ENCODE measurements around the gene TLR4.

Gene TLR4

DNA sequence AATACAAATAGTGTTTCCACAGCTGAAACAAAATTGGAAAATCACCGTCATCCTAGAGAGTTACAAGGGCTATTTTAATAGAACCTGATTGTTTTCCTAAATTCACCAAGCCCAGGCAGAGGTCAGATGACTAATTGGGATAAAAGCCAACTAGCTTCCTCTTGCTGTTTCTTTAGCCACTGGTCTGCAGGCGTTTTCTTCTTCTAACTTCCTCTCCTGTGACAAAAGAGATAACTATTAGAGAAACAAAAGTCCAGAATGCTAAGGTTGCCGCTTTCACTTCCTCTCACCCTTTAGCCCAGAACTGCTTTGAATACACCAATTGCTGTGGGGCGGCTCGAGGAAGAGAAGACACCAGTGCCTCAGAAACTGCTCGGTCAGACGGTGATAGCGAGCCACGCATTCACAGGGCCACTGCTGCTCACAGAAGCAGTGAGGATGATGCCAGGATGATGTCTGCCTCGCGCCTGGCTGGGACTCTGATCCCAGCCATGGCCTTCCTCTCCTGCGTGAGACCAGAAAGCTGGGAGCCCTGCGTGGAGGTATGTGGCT is at the start of gene TLR4:
Gene TLR4, plus strand, starts transcription at position 380 of the 552 bp plus-strand sequence. Its CDS starts 70 bp downstream, at position 450.
- no peak for DNase-seq

DNA sequence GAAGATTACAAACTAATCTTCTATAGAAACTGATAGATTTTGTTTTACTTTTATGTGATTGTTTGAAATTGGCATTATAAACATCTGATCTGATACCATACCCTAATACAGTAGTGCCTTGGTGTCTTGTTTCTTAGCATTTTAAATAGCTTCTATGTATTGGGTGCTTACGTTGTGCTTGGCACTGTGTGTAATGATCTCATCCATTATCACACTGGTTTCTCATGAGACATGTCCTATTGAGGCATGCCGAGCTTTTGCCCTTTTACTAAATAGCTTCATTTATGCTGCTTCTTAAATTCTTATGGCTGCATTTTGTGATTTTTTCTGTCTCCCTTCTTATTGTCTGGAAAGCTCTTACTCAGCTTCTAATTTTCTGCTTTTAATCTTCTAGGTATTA is 48.2 kb upstream of the TLR4 start:
- no peak for DNase-seq

DNA sequence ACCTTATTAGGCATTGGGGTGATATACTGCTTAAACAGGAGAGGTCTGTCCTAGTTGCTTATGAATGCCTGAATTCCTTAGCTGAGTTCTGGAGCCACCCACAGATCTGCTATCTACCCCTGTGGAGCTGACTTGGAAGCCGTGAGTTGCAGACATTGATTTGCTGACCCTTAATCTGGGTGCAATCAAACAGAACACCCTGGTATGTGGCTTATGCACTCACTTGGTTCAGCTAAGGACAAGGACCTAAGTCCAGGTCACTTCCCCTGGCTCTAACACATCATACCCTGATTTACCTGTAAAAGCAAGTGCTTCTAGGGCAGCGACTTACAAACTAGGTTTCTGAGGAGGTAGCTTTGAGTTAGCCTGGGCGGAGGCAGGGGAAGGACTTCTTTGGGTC is 41.6 kb upstream of the TLR4 start:
- DNase-seq, result no peak

DNA sequence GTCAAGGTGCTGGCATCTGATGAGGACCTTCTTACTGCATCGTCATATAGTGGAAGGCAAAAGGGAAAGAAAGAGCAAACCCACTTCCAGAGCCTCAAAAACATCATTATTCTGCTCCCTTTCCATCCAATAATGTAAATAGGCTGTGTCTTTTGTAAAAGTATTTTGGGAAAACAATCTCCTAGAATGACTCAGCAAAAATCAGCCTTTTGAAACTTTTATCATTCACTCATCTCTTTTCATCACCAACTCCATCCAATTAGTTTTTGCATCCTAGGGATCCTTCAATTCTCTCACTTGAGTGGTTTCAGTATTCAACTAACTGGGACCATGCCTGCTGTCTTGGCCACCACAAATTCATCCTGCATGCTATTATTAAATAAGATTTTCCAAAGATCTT is 39.8 kb upstream of the TLR4 start:
- no peak for DNase-seq

DNA sequence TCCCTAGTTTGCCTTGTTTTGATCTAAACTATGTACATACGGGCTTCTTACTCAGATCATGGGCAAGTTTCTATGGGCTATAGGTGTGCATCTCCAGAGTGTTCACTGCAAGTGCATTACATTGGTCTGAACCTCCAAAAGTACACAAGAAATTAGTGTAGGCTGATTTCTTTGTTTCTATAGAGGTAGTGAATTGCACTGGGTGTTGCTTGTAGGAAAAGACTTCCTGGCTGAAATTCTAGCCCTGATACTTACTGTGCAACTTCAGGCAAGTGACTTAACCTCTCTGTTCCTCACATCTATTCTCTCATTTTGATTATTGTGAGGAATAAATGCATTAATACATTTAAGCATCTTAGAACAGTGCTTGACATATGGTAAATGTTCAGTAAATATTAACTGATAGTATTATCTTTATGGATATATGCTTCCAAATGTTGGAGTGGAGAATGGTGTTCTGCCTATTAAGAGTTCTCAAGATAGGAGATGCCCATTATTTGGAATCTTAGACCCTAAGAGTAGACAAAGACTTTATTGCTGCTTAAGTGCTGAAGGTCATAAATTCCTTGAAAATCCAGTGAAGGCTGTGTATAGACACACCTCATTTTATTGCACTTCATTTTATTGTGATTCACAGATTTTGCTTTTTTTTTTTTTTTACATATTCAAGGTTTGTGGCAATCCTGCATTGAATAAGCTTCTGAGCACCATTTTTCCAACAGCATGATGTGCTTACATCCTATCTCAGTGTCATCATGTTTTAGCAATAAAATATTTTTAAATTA is 38.4 kb upstream of the TLR4 start:
- DNase-seq, result no peak

DNA sequence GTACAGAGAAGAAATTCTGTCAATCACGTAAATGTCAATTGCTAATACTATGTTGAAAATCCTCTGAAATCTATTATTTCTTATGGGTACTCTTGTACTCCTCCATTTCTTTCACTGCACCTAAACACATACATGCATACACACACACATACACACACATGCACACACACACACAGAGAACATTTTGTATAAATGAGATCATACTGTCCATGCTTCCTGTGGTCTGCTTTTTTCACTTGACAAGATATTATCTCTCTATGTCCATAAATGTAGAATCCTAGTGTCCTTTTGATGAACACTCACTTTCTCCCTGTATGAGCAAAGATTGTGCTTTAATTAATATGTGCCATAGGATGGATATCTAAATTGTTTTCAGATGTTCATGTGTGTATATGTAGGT is 32.7 kb upstream of the TLR4 start:
- DNase-seq, result no peak

DNA sequence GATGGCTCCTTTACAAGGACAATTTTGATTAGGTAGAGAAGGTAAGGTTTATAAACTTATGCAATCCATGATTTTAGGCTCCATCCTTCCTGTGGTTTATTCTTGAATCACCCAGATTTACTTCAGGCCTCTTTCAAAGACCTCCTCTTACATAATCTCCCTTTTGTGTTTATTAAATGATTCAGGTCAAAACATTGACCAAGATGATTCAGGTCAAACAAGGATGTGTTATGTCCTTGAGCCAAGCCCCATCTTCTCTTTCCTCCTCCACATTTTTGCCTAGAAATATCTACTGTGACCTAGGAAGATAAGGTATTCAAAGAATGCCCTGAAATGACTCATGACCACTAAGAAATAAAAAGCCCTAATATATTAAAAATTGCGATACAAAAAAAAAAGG is 31.8 kb upstream of the TLR4 start:
- DNase-seq, result no peak

DNA sequence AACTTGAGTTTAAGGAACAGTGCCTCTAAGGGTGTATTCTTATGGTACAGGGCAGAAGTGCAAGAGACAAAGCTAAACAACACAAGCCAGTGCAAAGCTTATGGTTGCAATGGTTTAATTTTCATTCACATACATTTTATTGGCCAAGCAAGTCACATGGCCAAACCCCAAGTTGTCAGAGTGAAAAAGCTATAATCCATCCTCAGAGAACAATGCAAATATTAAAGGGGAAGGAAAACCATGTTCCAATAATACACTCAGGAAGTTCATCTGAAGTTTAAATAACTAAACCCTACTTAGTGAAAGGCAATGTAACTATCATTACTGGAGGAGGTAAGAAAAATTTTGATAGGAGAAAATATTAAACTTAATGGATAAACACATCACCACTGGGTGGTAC is 26.6 kb upstream of the TLR4 start:
- no peak for DNase-seq

DNA sequence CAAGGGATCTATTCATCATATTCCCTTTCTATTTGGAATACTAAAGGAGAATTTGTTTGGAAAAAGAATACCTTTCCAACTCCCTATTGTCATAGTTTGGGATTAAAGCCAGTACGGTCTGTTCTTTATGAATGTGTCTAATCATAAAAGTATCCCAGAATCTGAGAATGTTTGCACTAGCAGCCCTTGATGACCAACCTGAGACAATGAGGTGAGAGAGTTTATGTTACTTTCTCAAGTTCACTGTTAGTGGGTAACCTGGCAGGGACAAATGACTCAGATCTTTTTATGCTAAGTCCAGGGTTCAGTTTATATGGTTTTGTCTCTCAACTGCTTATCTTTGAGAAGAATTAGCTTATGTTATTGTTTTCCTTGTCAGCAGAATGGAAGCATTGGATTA is 25.3 kb upstream of the TLR4 start:
- no peak for DNase-seq

DNA sequence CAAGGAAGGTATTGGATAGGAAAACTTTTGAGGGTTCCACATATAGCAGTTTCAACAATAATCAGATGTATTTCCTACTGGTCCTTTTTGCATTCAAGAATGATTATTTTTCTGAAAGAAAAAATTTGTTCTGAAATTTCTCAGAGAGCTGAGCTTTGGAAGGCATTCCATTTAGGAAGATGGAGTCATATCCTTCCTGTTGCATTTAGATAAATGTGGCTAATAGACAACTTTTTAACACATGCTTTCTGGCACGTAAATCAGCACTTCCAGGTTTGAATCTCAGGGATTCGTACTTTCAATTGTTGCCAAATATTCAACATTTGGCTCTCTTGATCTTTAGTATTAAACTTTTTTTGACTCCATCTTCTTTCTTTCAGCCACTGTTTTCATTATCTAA is 24.8 kb upstream of the TLR4 start:
- DNase-seq, result no peak

DNA sequence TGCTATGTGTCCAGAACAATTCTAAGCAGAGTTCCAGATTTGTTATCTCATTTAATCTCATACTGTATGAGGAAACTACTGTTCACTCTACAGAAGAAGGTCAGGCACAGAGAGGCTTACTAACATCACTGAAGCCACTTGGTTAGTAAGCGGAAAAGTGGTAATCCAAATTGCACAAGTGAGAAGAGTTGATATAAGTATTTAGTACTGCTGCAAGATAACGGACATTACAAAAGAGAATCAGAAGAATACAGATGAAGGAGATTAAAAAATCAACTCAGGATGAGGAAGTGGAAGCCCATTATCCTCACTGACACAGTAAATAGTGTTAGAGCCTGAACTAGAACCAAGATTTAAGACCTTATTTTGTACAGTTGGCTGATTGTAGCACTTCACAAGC is 22.3 kb upstream of the TLR4 start:
- DNase-seq, result no peak

DNA sequence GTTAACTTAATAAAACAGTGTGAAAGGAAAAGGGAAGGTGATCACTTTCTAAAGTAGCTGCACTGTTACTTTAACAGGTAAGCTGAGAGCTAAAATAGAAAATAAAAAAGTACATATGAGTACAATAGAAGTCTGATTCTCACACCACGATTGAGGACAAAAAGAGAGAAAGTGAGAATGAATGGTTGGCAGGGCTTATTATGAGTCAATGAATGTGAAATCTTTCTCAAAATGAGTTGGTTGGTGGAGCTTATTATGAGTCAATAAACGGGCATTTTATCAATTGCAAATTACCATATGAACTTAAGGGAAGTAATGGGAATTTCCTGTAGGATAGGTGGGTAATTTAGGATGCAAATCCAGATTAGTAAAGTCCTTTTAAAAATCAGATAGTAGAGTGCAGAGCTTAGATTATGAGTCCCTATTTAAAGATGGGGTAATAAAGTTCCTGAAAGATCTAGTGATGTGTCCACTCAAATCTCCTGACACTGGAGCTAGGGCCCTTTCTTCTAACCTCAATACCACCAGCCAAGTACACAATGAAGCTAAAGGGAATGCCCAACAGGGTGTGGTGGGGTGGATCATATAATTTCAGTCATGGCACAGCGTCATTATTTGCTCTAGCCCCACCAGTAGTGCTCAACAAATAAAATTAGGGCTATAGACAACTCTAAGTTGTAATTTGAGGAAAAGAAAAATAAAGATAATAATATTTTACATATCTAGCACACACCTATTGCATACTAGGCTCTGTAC is 21.1 kb upstream of the TLR4 start:
- DNase-seq, result no peak

DNA sequence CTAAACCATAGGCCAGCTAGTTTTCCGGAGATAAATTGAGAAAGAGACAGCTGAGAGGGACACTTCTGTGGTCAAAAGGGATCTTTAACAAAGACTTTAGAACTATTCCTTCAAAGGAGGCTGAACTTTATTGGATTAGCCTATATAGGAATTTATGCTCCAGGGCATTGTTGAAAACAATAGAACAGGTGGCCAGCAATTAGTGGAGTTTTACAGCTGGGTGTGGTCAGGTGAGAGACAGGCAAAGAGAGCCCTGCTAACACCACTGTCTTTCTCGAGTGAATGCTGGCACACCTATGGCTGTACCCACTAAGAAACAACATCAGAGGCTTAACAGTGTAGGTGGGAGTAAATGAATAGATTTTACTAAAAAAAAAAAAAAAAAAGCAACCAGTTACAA is 16.7 kb upstream of the TLR4 start:
- DNase-seq, result no peak

DNA sequence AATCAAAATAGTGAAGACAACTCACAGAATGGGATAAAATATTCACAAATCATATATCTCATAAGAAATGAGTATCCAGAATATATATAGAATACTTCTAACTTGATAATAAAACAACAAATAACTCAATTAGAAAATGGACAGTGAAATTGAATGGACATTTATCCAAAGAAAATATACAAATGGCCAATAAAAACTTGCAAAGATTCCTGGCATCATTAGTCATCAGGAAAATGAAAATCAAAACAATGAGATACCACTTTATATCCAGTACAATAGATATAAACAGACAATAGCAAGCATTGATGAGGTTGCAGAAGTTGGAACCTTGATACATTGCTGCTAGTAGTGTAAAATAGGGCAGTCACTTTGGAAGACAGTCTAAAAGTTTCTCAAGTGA is 12.8 kb upstream of the TLR4 start:
- no peak for DNase-seq

DNA sequence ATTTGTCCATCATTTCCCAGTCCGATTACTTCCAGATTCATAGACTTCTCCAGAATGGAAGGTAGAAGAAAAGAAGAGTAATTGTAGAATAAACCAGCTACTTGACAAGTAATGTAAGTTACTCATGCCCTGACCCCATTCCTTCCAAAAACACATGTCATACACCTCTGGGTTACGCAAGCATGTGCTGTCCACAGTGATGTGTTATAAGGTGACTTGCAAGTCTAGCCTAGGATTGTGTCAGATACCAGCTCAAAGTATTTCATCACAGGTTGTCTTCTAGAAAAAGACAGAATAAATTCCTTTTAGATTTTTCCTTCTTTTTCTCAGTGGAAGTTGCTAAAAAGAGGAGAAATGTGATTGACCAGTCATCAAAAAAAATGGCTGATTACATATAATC is 8.0 kb upstream of the TLR4 start:
- no peak for DNase-seq

DNA sequence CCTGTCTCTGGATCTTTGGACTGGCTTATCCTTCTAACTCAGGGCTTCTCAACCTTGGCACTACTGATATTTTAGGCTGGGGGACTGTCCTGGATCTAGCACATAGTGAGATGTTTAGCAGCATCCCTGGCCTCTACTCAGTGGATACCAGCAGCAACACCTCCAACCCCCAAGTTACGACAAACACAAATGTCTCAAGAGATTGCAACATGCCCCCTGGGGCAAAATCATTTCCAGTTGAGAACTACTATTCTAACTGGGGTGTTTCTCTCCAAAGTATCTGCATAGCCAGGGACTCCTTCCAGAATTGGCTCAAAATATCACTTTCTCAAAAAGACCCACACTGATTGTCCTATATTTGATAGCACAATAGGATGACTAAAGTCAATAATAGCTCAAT is 7.2 kb upstream of the TLR4 start:
- DNase-seq, result no peak

DNA sequence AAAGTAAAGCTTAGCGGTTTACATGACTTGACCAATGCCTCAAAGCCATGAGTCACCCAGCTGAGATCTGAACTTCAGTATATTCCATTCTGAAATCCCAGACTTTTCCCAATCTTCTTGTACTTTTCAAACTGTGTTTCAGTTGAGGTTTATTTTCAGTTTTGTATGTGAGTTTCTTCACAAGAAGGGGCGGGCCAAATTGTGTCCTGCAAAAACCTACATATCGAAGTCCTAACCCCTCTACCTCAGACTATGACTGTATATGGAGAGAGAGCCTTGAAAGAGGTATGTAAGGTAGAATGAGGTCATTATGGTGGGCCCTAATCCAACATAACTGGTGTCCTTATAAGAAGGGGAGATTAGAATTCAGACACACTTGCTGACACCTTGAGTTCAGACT is 666 bp upstream of the TLR4 start:
- no peak for DNase-seq

DNA sequence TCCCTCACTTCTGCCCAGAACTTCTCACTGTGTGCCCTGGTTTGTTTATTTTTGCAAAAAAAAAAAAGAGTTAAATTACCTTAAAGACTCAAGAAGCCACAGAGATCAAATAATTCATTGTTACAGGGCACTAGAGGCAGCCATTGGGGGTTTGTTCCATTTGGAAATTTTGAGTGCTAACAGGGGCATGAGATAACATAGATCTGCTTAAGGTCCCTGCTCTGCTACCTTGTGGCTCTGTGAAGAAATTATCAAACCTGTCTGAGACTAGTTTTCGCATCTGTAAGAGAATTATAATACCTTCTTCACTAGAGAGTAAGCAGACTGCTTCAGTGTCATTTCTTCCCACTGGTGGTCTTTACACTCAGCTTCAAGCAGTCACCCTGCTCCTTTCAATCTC is 394 bp downstream of the TLR4 start:
- no peak for DNase-seq

DNA sequence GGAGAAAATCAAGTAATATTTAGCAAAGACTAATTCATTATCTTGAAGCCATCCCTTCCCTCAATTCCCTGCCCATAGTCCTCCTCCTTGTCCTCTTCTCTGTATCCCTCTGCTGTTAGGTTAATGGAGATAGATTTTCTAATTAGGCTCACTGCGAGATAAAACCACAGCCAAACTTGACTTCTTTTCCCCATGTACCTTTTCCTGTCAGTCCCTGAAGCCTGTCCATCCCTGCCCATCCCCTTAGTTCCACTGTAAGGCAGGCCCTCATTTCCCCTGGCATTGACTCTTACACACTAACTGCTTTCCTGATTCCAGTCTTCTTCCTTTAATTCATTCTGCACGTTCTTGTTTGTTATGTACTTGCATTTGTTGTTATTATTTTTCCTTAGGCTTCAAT is 1.2 kb downstream of the TLR4 start:
- DNase-seq, result no peak

DNA sequence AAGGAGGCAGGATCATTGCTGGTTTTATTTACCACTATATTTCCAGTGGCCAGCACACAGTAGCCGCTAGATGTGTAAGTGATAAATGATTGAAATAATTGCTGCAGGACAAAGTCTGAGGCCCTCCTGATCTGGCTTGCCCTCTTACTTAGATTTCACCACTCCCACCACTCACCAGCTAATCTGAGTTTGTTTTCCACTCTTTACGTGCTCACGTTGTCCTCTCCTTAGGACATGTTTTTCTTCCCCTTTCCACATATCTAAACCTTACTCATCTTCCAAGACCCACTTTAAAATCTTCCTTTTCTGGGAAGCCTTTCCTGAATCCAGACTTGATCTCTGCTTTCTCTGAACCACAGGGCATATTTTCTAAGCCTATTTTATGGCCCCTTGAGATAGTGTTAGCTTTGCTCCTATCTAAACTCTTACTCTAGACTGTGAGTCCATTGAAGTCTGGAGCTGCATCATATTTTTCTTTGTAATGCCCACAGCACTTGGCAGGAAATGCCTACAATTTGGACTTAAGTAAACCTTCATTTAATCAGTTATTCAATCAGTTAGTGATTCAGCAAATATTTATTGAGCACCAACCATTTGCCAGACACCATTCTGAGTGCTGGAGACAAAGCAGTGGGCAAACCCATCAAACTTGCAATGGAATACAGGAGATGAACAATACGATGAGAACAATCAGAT is 2.4 kb downstream of the TLR4 start:
- DNase-seq, result no peak

DNA sequence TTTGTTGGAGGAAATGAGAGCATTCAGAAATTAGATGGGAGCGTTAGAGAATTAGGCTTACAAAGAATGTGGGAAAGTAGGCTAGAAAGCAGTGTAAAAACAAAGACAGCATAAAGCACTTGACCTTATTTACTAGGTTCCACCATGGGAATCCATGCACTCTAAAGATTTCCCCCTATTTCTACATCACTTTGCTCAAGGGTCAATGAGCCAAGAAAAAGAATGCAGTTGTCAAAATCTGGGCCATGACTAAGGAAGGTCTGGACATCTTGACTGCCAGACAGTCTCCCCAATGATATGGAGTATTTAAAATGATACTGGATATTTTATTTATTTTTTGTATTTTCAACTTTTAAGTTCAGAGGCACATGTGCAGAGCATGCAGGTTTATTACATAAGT is 3.4 kb downstream of the TLR4 start:
- no peak for DNase-seq

DNA sequence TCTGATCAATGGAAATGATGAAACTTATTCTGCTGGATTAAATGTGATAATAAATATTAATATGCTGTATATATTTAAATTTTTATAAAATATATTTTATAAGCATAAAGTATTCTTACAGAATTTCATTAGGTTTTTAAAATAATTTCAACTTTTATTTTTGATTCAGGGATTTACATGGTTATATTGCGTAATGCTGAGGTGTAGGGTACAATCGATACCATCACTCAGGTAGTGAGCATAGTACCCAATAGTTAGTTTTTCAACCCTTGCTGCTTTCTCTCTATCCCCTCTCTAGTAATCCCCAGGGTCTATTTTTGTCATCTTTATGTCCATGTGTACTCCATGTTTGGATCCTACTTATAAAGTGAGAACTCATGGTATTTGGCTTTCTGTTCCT is 5.7 kb downstream of the TLR4 start:
- DNase-seq, result no peak

DNA sequence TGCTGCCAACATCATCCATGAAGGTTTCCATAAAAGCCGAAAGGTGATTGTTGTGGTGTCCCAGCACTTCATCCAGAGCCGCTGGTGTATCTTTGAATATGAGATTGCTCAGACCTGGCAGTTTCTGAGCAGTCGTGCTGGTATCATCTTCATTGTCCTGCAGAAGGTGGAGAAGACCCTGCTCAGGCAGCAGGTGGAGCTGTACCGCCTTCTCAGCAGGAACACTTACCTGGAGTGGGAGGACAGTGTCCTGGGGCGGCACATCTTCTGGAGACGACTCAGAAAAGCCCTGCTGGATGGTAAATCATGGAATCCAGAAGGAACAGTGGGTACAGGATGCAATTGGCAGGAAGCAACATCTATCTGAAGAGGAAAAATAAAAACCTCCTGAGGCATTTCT is 10.1 kb downstream of the TLR4 start:
- DNase-seq, result no peak
